NCI-H345 treated with DMSO at 0.1 percent for 48 hours (cell line): ENCODE results near the gene KLHL40.
"Not testable (repeated sequence)": the region's sequence is repeated elsewhere in the genome, so short reads cannot be mapped to it uniquely, and the experiment has no call there.

ENCODE experiments used
- DNase-seq: peaks from one replicate; lab custom pipeline; 2025; ENCODE audit not compliant: unreplicated experiment; lab: John Stamatoyannopoulos, UW

KLHL40 gene

GRCh38 chr3:42717306-42717705 is 32.0 kb downstream of the KLHL40 start:
- no peak for DNase-seq

GRCh38 chr3:42718338-42718737 is 33.0 kb downstream of the KLHL40 start:
- no peak for DNase-seq

DNA sequence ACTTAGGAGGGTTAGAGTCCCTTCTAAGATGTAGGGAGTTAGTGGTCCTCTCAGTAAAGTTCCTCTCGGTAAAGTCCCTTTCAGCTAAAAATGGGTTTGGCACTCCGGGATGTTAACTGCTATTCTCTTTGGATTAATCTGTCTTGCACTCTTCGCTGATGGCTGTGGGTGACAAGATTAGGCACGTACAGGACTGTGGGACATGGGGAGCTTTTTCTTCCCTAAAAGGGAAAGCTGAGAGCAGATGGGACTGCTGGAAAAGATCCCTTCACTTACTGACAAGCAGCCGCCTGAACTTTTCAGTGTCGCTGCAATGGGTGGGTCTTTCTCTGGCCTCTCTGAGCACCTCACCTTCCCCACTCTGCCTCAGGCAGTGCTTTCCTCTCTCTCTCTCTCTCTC is 33.7 kb downstream of the KLHL40 start:
- no peak for DNase-seq

- DNase-seq: no peak
Observed at GRCh38 chr3:42720126-42720525, 34.8 kb downstream of the KLHL40 start.

DNA sequence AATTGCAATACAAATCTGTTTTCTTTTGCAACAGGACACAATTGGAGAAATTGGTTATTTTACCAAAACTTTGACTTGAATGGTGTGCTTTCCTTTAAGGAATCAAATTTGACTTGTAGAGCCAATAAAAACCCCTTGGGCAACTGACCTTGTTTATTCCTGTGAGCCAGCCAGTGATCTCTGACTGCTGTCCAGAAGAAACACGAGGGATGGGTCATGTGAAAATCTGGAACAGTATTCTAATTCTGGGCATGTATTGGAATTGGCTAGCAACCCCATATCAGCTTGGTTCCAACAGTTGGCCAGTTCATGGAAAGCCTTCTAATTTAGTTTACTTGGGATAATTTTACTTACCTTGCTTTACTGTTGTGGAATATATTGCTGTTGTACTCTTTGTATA is 36.4 kb downstream of the KLHL40 start:
- no peak for DNase-seq

DNA sequence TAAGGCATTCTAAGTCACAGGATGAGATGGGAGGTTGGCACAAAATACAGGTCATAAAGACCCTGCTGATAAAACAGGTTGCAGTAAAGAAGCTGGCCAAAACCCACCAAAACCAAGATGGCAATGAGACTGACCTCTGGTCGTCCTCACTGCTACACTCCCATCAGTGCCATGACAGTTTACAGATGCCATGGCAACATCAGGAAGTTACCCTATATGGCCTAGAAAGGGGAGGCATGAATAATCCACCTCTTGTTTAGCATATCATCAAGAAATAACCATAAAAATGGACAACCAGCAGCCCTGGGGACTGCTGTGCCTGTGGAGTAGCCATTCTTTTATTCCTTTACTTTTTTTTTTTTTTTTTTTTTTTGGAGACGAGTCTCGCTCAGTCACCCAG is 37.1 kb downstream of the KLHL40 start:
- DNase-seq: not testable (repeated sequence)

GRCh38 chr3:42723219-42723618 is 37.9 kb downstream of the KLHL40 start:
- DNase-seq: no peak

DNA sequence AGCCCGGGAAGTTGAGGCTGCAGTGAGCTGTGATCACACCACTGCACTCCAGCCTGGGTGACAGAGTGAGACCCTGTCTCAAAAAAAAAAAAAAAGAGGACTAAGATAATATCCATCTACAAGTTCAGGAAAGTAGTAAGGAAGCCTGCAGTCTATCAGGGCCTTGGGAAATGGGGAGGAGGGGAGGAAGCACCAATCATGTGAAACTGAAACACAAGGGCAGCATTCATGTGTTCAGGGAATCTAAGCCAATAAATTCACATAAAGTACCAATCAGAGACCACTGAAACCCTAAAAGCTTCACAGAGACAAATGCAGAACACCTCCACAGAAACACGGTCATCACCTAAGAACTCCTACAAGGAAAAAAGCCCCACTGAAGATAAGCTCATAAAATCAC is 40.1 kb downstream of the KLHL40 start:
- DNase-seq: no peak

- DNase-seq: no peak
Observed at GRCh38 chr3:42728056-42728455, 42.7 kb downstream of the KLHL40 start.

- DNase-seq: no peak
Observed at GRCh38 chr3:42728668-42729364, 43.5 kb downstream of the KLHL40 start.

- no peak for DNase-seq
Observed at GRCh38 chr3:42729404-42730145, 44.2 kb downstream of the KLHL40 start.

- no peak for DNase-seq
Observed at GRCh38 chr3:42730294-42730693, 45.0 kb downstream of the KLHL40 start.

DNA sequence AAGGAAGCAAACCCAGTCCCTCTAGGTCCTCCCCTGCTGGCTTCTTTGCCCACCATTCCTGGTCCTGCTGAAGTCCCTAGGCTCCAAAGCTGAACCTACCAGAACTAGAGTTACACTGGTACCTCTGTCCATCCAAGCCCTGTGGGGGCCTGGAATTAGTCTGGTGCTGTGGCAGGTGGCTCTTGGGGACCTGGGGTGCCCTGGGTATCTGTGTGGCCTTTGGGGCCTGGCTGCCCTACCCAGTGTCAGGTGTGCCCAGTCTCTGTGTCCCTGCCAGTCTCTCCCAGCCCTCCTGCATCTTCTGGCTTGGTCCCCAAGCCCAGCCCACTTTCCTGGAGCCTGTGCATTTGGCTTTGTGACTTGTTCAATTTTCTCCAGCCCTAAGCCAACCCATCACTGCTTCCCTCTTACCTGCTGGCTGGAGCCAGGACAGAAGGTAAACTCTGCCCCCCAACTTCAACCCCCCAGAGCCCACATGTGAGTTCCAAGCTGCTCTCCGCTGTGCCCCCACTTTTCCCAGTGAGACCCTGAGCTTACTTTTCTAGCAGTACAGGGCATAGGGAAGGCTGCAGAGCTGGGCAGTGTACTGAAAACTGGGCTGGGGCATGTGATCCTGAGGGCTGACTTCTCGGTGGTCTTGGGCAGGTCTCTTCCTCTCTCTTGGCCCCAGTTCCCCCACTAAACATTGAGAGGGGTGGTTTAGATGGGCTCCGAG is 45.5 kb downstream of the KLHL40 start:
- DNase-seq: no peak

GRCh38 chr3:42731476-42732195 is 46.3 kb downstream of the KLHL40 start:
- DNase-seq: no peak

- no peak for DNase-seq
Observed at GRCh38 chr3:42732196-42732828, 47.0 kb downstream of the KLHL40 start.

DNA sequence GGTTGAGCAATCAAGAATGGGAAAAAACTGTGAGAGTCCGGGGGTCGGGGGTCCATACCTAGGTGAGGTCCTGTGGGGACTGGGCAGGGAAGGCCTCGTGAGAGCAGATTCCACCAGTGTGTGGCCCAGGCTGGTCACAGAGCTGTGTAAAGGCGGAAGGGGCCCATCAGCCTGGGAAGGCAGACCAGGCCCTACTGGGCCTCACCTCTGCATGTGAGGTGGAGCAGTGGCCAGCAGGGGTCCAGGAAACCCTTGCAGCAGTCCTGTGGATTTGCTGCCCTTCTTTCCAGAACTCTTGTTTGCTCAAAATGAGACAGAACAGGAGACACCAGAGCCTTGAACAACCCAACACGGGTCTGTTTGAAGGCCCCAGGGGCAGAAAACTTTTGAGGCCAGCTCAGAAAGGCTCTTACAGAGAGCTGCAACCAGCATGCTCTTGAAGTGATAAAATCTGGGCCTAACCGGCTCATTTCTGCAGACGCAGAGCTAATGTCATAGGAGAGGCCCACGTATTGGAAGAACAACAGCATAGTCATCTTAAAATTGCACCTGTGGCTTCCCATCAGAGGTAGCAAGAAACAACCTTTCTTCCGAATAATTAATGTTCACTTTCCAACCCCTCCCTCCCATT is 47.6 kb downstream of the KLHL40 start:
- no peak for DNase-seq

DNA sequence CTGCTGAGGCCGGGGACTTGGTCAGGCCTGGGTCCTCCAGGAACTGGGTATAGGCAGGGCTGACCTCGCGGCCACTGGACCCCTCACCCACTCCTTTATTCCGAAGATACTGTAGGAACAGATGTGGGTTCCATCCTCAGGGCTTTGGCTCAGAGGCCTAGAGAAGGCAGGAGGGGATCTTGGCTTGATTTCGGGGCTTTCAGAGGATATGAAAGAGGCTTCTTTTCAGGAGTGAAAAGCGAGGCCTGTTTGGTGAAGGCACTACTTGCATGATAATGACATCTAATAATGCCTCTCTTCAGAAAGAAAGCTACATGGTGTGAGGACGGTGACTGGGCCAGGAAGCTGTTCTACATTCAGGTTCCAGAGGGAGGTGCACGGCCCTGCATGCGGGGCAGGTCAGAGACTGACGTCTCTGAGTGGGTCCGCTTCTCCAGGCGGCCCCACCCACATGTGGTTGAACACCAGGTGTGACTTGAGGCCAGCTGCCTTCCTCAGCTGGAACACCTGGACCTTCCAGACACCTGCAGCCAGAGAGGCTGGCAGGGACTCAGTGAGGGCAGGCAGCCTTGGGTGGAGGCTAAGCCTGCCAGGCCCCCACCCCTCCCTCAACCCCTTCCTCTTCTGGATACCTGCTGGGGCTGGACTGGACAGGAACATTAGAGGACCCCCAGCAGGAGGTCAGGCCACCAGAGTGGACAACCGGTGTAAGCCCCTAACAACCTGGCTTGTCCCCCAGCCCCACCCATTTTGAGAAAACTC is 48.3 kb downstream of the KLHL40 start:
- no peak for DNase-seq

GRCh38 chr3:42734263-42734860 is 49.0 kb downstream of the KLHL40 start:
- DNase-seq: no peak

DNA sequence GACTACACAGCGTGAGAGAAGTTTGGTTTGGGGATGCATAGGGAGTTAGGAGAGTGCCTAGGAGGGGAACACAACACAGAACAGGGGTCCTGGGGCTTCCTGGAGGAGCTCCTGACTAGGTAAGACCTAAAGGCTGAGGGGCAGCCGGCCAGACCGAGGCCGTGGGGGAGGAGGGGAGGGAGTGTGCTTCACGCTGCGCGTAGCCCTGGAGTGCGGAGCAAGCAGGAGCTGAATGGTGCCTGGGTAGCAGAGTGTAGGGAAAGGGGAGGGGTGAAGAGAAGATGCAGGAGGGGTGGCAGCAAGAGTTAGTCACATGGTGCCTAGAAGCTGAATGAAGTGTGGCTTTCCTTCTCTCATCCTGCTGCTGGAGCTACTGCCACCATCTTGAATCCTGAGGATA is 49.7 kb downstream of the KLHL40 start:
- DNase-seq: no peak
